ENCODE data around the gene MAPKBP1.
"Not testable (repeated sequence)": the region's sequence is repeated elsewhere in the genome, so short reads cannot be mapped to it uniquely, and the experiment has no call there.

The MAPKBP1 gene

GRCh38 chr15:41825572-41826535 is 51.6 kb downstream of the MAPKBP1 start:
- DNase-seq (ENCODE audit: low spot score) = no peak

DNA sequence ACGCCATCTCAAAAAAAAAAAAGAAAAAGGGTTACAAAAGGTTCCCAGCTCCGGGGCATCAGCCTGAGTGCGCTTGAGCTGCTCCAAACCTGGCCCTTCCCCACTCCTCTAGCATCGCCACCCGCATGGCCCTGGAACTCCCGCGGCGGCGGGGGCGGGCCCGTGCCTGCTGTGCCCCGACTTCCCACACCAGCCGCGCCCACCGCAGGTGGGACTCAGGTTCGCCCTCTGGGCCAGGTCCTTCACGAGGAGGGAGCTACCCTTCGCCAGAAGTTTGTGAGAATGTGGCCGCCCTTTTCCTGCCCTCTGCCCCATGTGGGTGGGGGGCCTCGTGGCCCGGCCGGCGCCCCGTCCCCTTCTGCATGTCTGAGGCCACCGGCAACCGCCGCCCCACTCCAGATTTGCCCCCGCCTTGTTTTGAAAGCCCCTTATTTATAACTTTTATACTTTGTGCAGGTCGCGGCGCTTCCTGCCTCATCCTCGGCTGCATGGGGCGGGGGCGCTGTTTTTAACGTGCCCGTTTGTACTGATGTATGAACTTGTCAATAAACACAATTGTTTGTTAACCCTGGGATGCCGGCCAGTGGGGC is 53.1 kb downstream of the MAPKBP1 start:
- DNase-seq (ENCODE audit: low spot score) = no peak

DNA sequence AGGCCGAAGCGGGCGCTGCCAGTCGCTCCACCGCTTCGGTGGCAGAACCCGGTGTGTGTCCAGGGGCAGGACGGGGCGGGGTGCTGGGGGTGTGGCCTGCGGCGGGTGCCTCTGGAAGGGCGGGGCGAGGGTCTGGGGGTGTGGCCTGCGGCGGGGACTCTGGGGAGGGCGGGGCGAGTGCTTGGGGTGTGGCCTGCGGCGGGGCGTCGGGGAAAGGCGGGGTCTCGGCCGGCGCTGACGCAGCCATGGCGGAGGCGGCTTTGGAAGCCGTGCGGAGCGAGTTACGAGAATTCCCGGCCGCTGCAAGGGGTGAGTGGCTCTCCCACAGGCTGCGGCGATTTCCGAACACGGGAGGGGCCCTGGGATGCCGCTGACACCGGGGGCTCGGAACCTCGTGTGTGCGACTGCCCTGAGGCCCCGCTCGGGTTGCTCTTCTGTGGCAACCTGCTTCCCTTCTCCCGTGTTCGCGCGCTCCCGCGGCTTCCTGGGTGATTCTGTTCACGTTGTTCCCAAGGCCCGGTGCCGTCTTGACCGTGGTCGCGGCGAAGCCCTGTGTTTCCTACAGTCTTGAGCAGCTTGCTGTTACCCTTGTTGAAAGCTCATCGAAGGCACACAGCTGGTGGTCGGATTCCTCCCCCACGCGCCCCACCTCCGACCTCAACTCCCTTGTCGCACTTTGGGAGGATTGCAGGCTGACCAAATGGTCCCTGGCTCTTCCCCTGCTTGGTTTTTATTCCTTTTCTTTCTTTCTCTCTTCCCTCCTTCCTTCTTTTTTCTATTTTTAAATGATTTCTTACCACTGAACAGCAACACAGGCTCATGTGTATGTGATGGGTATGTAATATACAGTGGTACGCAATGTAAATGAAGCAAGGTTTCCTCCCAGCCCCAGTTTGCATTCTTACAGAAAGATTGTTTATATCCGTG is 53.9 kb downstream of the MAPKBP1 start, which contains the start of gene JMJD7:
Gene JMJD7, plus strand, starts transcription at position 213 of the 927 bp plus-strand sequence. Its CDS starts 33 bp downstream, at position 246.
- peak; percentile 82 for DNase-seq (ENCODE audit: low spot score)

- peak; percentile 37 for DNase-seq (ENCODE audit: low spot score)
These were observed 54.5 kb downstream of the MAPKBP1 start for GRCh38 chr15:41828807-41829141.

DNA sequence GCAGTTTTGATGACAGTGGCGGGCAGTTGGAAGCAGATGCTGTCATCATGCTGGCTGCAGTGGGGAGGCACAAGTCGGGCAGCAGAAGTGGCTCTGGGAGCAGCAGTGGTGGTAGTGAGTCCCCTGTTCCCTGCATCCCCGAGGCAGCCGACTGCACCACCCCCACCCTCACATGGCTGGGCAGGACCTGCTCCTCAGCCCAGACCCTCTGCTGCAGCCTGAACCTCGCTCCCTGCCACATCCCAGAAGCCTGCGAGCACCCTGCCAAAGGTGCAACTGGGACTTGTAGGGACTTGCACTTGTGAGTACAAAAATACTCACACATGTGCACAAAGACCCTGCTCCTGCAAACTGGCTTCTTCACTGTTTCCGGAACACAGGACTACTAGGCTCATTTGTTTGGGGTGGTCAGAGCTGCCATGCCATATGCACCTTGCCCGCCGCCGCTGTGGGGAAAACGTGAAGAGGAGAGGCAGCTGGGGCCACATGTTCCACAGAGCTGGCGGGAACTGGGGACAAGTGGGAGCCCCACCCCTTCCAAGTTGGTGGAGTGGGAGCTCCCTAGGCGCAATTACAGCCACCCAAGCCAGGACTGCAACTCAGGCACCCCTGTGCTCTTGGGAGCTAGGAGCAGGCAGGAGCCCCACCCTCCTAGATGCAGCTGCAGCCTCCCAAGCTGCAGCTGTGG is 55.8 kb downstream of the MAPKBP1 start:
- no peak for DNase-seq (ENCODE audit: low spot score)

DNA sequence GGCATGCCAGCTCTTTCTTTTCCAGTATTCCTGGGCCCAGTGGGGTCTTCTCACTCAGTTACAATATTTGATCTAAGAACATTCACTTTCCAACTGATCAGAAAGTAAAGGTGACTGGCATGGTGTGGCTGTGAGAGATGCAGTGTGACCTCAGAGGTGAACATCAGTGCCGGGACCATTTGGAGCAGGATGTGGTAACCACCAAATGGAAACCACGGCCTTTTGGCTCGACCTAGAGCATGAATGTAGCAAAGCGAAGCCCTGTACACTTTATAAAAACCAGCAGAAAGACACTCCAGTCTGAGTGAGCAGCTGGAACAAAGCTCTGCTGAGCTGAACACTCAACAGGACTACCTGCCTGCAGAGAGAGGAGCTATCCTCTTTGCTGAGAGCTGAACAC is 57.0 kb downstream of the MAPKBP1 start:
- DNase-seq (ENCODE audit: low spot score) = not testable (repeated sequence)

DNA sequence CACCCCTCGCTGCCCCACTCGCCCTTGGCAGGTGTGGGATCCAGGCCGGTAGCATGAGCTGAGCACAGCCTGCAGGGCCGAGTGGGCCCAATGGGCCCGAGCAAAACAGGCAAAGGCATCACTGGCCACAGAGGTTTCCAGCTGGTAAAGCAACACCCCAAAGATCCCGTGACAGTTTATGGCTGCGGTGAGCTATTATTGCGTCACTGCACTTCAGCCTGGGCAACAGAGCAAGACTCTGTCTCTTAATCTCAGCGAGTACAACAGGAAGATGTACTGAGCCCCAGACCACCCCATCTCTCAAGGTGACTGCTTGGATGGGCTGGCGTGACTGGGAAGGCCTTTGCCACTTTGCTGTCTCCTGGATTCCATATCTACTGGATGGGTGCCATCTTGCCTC is 57.9 kb downstream of the MAPKBP1 start:
- DNase-seq (ENCODE audit: low spot score) = no peak

DNA sequence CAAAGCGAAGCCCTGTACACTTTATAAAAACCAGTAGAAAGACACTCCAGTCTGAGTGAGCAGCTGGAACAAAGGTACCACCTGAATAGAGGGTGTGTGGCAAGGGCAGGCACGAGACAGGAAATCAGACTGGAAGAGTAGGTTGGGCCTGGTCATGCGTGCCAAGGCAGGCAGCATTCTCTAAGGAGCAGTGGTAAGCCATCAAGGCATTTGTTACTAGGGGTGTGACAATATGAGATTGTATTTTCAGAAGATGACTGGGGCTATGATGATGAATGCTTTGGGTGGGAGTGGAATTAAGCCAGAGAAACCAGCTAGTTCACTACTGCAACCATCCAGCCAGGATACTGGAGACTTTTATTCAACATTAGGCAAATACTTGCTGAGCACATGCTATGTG is 58.6 kb downstream of the MAPKBP1 start:
- DNase-seq (ENCODE audit: low spot score) = no peak

DNA sequence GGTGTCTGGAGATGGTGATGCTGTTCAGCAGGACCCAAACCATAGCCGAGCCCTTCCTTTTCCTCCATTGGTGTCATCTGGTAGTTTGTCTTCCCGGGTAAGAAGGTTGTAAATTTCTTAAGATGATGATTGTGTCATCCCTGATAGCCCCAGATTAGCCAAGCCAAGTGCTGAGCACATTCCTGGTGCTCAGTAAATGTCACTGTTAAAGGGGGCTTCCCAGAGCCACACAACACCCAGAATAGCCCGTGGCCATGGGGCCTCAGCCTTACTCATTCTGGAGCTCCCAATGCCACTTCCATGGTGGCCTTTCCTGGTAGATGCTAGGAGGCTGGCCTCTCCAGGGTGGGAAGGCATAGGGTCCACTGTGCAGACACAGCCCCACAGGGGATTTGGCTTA is 59.8 kb downstream of the MAPKBP1 start:
- DNase-seq (ENCODE audit: low spot score) = no peak

GRCh38 chr15:41836073-41836472 is 61.8 kb downstream of the MAPKBP1 start:
- no peak for DNase-seq (ENCODE audit: low spot score)

- DNase-seq (ENCODE audit: low spot score) = no peak
These were observed 62.6 kb downstream of the MAPKBP1 start for GRCh38 chr15:41836713-41837454.

GRCh38 chr15:41838400-41838897 is 64.2 kb downstream of the MAPKBP1 start, which contains the start of gene PLA2G4B:
PLA2G4B (plus strand) TSS chr15:41838847; CDS start chr15:41838914, 67 bp downstream.
- DNase-seq (ENCODE audit: low spot score) = no peak

GRCh38 chr15:41839781-41840491 is 65.7 kb downstream of the MAPKBP1 start:
- DNase-seq (ENCODE audit: low spot score) = no peak

DNA sequence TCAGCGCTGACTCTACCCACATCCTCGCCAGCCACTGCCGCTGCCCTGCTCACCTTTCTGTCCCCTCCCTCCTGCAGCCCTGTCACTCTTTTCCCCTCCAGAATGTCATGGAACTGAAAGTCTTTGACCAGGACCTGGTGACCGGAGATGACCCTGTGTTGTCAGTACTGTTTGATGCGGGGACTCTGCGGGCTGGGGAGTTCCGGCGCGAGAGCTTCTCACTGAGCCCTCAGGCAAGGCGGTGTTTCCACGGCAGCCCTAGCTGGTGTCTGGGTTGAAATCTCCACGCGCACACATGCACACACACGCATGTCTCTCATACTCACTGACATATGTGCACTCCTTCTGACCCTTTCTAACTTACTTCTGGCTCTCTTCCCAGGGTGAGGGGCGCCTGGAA is 66.4 kb downstream of the MAPKBP1 start:
- DNase-seq (ENCODE audit: low spot score) = no peak

DNA sequence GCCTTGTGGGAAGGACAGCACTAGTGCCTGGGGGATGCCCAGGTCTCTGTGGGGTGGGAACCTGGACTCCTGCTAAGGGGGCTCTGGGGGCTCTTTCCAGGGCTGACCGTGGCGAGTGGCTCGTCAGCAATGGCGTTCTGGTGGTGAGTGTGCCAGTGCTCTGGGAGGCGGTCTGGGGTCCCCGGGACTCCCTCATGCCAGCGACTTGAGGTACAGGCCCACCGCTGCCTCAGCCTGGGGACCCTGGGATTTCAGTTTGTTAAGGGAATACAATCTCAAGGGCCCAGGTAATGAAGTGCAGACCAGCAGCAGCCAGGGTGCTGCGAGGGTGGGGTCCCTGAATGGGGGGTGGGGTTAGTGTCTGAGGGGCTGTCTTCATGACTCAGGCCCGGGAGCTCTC is 66.8 kb downstream of the MAPKBP1 start:
- DNase-seq (ENCODE audit: low spot score) = no peak

GRCh38 chr15:41842229-41842628 is 67.9 kb downstream of the MAPKBP1 start:
- no peak for DNase-seq (ENCODE audit: low spot score)

GRCh38 chr15:41843571-41843970 is 69.3 kb downstream of the MAPKBP1 start:
- DNase-seq (ENCODE audit: low spot score) = no peak

GRCh38 chr15:41844814-41845213 is 70.5 kb downstream of the MAPKBP1 start:
- no peak for DNase-seq (ENCODE audit: low spot score)

- DNase-seq (ENCODE audit: low spot score) = no peak
These were observed 72.9 kb downstream of the MAPKBP1 start for GRCh38 chr15:41847206-41847605.

GRCh38 chr15:41847981-41848380 is 73.7 kb downstream of the MAPKBP1 start:
- DNase-seq (ENCODE audit: low spot score) = no peak

Data from pons (tissue), 1 donor.